ENCODE measurements around the gene MEGF11.

The MEGF11 gene

DNA sequence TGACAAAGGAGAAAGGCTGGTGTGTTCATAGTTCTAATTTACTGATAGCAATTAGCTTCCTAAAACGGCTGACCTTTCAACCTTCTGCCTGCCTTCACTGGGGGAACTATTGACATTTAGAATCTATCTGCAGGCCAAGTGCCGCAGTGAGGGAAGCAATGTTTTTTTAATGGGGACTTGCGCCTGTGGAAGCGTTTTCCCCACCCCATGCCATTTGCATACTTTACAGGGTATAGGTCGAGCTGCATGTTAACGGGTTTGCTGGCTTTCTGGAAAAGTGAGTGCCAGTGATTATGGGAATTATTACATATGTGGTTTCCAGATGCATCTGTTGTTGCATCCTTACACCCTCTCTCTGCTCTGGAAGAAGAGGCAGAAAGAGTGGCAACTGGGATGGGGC is 204.2 kb downstream of the MEGF11 start:
- DNase-seq: no peak

DNA sequence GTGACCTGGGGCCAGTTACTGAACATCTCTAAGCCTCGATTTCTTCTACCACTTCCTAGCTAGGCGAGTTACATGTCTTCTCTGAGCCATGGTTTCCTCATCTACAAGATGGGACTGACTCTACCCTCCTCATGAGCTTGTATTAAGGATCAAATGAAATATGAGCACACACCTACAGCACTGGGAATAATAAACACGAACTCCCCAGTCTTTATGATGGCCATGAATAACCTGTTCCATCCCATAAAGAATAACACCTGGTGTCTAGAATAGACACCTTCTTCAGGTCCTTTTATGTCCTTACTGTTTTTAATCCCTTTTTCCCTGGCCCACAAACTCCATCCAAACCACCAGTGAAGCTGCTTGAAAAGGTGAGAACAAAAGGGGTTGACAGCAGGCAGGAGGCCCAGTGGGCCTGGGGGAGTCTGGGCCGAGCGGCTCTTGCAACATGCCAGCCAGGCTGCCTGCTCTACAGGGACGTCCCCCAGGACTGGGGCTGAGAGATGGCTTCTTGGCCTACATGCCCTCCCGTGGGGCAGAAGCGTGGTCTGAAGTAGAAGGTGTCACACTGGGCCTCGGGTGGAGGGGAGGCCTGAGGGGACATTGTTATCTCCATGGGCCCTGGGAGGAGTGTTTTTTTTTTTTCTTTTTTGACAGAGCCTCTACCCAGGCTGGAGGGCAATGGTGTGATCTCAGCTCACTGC is 206.1 kb downstream of the MEGF11 start:
- DNase-seq: no peak

DNA sequence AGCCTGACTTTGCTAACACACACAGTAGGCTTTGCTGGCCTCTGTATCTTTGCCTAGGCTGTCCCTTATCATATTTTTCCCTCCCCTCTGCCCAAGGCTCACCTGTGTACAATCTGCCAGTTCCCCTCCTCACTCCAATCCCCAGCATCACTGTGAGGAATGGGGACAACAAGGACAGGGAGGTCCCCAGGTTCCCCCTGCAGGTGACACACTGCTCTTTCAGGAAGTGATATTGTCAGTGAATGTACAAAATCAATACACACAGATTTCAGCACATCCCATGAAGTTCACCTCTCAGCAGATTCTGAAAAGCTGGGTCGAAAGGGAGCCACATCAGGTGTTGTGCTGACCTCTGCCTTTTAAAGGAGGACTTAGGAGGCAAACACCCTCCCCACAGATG is 206.8 kb downstream of the MEGF11 start:
- no peak for DNase-seq

DNA sequence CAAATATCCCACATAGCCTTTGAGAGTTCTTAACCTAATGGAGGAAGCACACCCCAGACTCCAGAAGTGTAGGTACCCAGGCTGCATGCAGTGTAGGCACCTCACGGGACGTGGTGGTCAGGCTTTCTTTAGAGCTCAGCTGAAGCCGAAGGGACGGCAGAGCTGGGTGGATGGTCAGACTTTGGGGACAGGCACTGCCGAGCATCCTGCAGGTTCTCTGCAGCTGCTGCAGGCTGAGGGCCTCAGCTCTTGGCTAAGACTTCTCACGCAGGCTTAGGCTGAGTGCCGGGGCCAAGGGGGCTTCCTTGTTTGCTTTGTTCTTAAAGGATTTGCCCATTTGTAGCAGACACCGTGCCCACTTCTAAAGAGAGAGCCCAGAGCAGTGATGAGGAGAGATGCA is 207.2 kb downstream of the MEGF11 start:
- DNase-seq: no peak

DNA sequence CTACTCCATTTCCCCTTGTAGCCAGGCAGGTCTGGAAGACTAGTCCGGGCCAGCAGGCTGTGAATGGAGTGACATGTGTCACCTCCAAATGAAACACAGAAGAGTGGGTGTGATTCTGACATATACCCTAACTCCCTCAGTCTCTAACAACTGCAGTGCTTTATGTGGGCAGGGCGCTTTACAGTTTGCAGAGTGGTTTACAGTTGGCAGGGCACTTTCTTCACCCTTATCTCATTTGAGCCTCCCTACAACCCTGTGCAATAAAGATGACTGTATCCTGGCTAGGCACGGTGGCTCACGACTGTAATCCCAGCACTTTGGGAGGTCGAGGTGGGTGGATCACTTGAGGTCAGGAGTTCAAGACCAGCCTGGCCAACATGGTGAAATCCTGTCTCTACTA is 208.0 kb downstream of the MEGF11 start:
- no peak for DNase-seq

DNA sequence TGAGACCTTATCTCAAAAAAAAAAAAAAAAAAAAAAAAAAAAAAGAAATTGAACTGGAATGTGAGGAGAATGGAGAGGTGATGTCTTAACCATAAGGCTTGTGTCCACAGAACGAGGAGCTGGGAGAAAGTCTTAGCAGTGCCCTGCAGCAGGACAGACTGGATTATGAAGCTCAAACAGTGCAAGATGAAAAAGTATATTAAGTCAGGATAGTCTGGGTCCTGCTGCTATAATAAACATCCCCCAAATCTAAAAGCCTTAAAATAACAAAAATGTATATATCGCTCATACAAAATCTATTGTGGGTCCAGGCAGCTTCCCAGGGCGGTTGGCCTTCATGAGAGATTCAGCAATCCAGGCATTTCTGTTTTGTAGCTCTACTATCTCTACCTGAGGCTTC is 208.7 kb downstream of the MEGF11 start:
- no peak for DNase-seq

DNA sequence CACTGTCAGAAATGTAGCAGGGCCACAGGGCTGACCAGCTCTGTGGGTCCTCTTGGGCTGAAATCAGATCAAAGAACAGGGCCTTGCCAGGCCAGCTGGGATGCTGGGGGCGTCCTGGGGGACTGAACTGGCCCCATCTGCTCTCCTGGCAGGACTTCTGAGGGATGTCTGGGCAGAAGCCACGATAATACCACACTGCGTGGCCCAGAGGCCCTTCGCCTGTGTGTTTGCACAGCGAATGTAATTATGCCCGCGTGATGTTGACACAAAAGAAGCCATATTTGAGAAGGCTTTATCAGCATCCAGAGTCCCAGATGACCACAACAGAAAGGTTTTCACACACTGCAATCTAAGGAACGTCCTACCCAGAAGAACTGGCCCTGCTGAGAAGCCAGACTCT is 210.3 kb downstream of the MEGF11 start:
- no peak for DNase-seq

DNA sequence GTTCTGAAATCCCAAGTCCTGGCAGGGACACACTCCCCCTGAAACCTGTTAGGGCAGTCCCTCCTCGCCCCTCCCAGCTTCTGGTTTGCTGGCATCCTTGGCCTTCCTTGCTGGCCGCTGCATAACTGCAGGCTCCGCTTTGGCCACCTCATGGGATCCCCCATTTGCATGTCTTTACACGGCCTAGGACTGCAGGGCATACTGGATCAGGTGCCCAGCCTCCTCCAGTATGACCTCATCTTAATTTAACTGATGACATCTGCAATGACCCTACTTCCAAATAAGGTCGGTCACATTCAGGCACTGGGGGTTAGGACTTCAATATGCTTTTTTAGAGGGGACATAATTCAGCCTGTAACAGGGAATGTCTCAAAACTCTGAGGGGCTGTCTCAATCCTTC is 210.9 kb downstream of the MEGF11 start:
- no peak for DNase-seq

DNA sequence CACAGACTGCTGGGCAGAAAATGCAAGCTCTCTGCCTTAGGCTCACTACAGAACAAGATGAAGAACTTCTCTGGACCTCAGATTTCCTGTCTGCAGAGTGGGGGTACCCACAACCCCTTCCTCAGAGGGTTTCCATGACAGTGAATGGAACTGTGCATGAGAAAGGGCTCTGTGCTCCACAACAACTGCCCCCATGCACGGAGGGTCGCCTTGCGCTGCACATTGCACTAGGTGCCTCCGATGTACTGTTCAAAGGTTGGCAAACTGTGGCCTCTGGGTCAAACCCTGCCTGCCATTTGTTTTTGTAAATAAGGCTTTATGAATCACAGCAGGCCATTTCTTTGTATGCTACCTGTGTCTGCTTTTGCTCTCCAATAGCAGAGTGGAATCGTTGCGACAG is 212.3 kb downstream of the MEGF11 start:
- DNase-seq: no peak

DNA sequence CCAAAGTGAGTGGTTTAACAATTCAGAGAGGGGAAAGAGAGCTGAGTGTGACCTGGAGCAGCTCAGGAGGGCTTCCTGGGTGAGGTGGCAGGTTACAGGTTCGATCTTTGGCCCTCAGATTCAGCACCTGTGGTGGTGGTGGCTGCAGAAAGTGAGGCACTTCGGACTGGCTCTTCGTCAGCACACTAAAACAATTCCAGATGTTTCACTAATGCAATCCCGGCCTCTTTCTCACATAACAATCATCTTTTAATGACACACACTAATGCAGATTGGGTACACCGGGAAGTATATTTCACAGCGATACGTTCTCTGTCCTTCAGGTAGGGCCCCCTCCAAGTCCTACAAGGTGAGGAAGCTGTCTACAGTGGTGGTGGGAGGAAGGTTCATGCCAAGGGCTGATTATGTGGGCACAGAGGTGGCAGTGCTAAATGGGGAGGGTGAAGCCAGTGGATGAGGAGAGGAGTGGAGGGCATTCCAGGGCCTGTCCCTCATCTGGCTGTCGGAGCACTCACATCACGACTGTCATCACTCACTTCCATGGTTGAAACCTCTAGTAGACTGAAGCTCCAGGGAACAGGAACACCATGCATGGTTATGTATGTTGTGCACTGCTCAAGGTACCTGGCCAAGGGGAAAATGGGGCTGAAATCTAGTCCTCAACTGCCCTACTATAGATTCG is 213.2 kb downstream of the MEGF11 start:
- no peak for DNase-seq

DNA sequence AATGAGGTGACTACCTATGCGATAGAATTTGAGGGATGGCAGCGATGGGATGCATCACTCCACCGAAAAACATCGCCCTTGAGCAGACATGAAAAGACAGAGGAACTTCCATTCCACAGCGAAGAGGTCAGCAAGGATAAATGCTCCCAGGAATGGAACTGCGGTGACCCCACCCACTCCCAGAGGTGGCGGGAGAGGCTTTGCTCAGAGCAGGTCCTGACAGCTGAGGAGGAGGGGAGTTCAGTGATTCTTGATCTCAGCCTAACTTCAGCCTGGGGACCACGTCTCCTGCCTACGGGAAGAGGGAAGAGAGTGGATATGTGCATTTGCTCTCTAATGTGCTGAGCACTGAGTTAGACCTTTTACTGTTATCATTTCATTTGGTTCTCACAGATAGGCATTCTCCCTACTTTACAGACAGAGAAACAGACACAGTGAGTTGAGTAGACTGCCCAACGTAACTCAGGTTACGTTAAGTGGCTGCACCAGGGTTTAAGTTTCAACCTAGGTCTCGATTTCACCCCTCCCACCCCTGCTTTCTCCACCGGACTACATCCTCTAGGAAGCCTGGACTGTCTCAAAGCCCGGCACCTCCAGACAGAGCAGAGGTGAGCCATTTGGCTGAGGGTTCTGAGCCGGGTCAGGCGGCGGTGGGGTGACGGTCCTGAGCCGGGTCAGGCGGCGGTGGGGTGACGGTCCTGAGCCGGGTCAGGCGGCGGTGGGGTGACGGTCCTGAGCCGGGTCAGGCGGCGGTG is 214.3 kb downstream of the MEGF11 start:
- DNase-seq: no peak

DNA sequence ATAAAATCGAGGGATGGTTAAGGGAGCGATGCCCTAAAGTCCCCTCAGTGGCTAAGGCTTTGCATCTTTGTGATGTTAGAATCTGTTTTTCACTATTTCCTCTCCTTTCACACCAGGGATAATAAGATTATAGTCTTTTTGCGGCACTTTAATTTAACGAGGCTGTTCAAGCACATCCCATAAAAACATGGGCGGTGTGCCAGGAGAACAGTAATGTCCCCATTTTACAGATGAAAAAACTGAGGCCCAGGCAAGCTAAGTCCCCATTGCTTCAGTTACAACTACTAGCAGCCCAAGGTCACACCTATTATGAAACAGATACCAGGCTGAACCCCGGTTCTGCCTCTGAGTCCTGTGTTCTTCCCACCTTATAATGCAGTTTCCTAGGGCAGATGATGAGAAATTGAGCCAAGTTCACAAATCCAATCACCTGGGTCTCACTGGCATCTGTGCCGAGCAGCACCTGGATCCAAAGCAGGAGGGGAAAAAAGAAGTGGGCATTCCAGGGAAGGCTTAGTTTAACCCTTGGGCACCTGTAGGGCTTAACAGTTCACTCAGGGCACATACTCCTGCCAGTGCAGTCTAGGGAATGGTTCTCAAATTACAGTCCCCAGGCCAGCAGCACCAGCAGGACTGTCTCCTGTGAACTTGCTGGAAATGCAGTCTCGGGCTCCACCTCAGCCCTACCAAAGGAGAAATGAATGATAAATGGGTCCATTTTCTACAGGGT is 215.0 kb downstream of the MEGF11 start:
- DNase-seq: no peak

DNA sequence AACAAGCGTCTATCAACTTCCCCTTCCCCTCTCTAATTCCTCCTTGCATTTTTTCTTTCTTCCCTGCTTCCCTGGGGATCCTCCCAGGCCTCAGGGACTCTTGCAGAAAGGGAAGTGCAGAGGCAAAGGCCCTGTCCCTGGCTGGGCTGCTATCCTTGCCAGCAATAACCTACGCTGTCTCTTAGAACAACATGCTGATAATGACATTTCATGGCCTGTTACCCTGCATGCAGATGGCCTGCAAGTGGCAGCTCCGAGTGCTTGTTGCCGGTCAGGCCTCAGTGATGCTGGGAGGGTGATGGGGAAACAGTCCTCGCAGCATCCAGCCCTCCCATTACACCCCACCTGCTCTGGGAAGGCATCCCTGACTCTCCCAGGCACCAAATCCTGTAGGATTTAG is 216.7 kb downstream of the MEGF11 start:
- no peak for DNase-seq

DNA sequence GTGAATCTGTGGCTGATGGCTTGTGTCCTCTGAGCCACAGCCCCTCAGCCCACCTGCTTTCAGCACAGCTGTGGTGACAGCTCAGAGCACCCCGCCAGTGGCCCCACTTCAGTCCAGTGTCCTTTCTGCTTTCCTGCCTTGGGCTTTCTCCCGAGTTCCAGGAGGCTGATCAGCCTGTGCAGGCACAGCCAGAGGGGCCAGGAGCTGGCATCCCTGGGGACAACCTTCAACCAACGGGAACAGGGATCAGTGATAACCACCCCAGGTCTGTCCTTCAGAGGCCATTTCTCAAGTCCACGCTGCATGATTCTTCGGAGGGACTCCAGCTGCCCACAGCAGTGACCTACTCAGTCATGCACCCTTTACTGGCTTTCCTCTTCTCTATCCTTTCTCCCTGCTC is 217.6 kb downstream of the MEGF11 start:
- DNase-seq: no peak

DNA sequence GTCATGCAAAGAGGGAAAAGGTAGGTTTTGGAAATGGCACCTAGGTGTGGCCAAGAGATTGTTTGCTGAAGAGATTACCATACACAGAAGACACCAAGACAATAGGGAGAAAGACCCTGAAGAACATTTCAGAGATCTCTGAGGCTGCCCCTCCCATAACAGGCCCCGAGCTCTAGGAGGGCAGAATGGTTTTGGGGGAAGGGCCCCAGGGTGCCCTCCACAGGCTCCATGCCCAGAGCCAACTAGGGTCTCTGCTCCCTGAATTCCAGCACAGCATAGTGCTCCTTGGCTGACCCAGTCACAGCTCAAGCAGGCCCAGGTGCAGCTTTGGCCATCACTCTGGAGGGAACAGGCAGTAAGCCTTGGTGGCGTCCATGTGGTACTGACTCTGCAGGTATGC is 220.4 kb downstream of the MEGF11 start:
- DNase-seq: no peak

DNA sequence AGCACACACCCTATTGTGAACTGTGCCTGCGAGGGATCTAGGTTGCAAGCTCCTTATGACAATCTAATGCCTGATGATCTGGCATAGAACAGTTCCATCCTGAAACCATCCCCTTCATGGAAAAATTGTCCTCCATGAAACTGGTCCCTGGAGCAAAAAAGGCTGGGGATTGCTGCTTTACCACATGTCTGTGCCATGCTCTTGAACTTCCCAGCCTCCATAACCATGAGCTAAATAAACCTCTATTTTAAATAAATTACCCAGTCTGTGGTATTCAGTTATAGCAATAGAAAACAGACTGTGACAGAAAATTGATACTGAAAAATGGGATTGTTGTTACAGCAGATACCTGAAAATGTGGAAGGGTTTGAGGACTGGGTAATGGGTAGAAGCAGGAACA is 221.5 kb downstream of the MEGF11 start:
- DNase-seq: no peak

DNA sequence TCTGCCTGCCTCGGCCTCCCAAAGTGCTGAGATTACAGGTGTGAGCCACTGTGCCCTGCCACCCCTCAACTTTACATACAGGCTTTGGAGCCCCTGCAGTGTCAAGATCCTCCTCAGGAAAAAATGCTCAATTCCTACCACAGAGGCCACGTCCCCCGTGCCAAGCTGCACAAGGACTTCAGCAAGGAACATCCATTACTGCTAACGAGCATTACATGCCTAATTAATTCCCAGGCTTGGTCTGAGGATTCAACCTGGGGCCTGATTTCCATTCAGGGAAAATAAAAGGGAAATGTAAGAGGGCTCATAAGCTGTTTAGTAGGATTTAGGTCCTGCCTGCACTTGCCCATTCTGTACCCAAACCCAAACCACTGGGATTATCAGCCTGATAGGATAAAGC is 222.9 kb downstream of the MEGF11 start:
- no peak for DNase-seq

DNA sequence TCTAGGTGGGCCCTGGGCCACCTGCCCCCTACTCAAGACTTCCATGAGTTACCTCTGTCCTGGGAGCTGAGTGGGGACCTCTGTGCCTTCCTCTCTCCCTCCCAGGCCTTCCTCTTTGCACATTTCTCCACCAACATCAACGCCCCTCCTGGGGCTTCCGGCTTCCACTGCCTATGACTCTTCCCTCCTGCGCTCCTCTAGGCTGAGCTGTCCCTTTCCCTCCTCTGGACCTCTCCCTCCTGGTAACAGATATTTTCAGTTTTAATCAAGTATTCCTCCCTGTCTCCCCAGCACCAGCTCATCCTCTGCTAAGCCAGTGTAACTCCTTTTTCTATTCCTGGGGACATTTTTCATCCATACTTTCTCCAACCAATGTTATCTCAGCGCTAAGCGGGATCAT is 223.9 kb downstream of the MEGF11 start:
- DNase-seq: no peak

DNA sequence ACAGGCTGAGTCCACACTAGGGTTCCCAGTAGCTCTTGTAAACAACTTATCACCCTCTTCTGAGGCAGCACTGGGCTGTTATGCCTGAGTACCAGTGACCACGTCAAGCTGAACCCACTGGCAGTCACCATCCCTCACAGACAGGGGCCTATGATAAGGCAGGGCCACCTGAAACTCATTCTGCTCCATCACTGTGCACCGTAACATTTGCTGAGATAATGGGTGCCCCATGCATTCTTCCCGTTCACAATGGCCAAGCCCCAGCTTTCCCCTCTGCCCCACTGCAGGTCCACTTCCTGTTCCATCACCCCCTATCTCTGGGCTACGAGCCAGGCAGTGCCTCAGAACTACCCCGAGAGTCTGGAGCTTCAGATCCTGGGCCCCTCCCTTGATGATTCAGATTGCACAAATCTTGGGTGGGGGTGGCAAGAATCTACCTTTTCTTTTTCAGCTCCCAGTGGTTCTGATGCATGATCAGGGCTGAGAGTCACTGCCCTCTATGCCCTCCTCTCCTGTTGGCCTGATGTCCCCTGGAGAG is 226.2 kb downstream of the MEGF11 start:
- DNase-seq: no peak

DNA sequence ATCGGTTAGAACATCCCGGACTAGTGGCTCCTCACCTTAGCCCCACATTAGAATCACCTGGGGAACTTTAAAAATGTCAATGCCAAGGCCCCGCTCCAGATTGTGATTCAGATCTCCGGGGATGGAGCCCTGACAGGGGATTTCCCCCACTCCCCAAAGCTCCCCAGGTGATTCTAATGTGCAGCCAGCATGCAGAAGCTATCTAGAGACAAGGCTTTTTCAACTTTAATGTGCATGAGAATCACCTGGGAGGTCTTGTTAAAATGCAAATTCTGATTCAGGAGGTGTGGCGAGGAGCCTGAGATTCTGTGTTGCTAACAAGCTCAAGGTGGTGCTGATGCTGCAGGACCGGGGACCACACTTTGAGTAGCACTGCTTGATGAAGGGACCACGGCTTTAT is 227.6 kb downstream of the MEGF11 start:
- no peak for DNase-seq

DNA sequence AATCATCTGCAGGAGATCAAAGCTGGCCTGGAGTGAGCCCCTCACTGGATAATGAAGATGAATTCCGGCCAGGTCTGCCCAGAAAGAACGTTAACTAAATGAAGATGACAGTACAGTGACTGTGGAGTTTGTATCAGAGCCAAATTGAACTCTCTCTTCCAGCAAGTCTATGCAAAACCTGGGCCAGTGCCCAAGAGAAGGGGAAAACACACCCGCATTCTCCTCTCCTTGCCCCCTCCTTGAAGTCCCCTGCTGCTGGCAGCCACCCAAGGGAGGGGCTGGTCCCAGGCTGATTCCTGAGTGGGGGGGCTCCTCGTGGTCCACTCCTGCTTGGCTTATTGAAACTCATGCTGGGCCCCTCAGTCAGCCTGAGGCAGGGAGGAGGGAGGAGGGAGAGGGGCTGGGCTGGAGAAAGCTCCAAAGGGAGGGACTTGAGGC is 228.5 kb downstream of the MEGF11 start:
- DNase-seq: no peak

DNA sequence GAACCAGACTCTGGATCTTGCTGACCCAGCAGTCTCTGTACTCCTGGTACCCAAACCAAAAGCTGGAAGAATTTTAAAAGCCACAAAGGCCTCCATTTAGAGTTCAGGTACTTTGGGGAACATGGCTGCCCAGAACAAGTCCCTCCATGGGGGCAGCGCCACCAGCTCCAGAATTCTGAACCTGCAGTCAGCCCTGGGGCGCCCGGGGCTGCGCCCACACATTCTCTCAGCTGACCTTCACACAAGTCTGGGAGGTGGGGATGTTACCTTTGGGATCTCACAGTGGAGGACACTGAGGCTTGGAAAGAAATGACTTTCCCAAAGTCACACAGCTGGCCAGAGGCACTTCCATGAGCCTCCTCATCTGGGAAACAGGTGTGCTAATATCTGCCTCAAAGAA is 229.4 kb downstream of the MEGF11 start:
- no peak for DNase-seq

All from suppressor macrophage (primary cell).